CD4-positive, alpha-beta T cell (primary cell): Measurements from ENCODE around the gene CPSF4. TPM values are rescaled to one million over a fixed set of nuclear protein-coding genes. Genes with fewer than 3 reads are reported as not detected.
A peak's percentile ranks its signal among the peaks of the same experiment; 100 is the strongest.

Source experiments
- ATAC-seq: fragments of 200-7000 bp; cut with Tn5 transposase; one replicate; pipeline ENCODE4 v1.10.0; 2022; ENCODE audit warnings: mild to moderate bottlenecking; ENCODE audit not compliant: poor library complexity
- CTCF ChIA-PET: fragments of 350-600 bp; sonication (Branson Sonifier 250); formaldehyde crosslinking; loops from one replicate; lab custom pipeline; 2021; ENCODE audit warnings: antibody characterized with exemption, inconsistent platforms; lab: Charles Lee
- POLR2A ChIA-PET: fragments of 350-600 bp; sonication (Branson Sonifier 250); formaldehyde crosslinking; loops from one replicate; lab custom pipeline; 2021; ENCODE audit warnings: antibody characterized with exemption, inconsistent platforms; lab: Charles Lee
- DNase-seq, 14 experiments: peaks; one replicate each; pipeline ENCODE4 v3.0.0-alpha.2; 2013 to 2020; ENCODE audit warnings: mixed read lengths in 2 of 14
- H3K27ac ChIP-seq, 2 donors: one replicate each; pipeline versions ENCODE4 v1.5.1 to v1.7.0; 2013; ENCODE audit warnings: low read length in 2 of 2, low read depth in 1 of 2, mild to moderate bottlenecking in 1 of 2
- H3K27me3 ChIP-seq, 2 experiments: 1 replicate in 1 of 2; 2 replicates in 1 of 2; pipeline versions ENCODE4 v1.6.1 to v1.7.0; 2013; ENCODE audit warnings: low read length in 2 of 2, control low read depth in 1 of 2, mild to moderate bottlenecking in 1 of 2, moderate library complexity in 1 of 2; ENCODE audit not compliant: insufficient read depth in 2 of 2, control insufficient read depth in 1 of 2
- H3K36me3 ChIP-seq: one replicate; pipeline ENCODE4 v1.6.1; 2013; ENCODE audit warnings: low read length, control low read depth; ENCODE audit not compliant: insufficient read depth
- H3K4me1 ChIP-seq: one replicate; pipeline ENCODE4 v1.6.1; 2013; ENCODE audit warnings: low read length, control low read depth; ENCODE audit not compliant: insufficient read depth
- H3K4me3 ChIP-seq: one replicate; pipeline ENCODE4 v1.5.1; 2013; ENCODE audit warnings: mild to moderate bottlenecking, low read length, moderate library complexity
- H3K9me3 ChIP-seq, 2 experiments: 1 replicate in 1 of 2; 2 replicates in 1 of 2; pipeline versions ENCODE4 v1.6.1 to v1.7.0; 2013; ENCODE audit warnings: low read length in 2 of 2, mild to moderate bottlenecking in 2 of 2, control low read depth in 1 of 2, moderate library complexity in 1 of 2; ENCODE audit not compliant: control insufficient read depth in 1 of 2, insufficient read depth in 1 of 2
- H3K27ac Mint-ChIP-seq: one replicate; pipeline ENCODE4 v1.8.0; 2020; ENCODE audit warnings: mixed read lengths
- H3K27me3 Mint-ChIP-seq: one replicate; pipeline ENCODE4 v1.8.0; 2021; ENCODE audit warnings: mixed read lengths
- H3K36me3 Mint-ChIP-seq: one replicate; pipeline ENCODE4 v1.8.0; 2021; ENCODE audit warnings: low read depth, mixed read lengths
- H3K4me1 Mint-ChIP-seq: one replicate; pipeline ENCODE4 v1.8.0; 2021; ENCODE audit warnings: low read depth, mixed read lengths
- H3K4me3 Mint-ChIP-seq: one replicate; pipeline ENCODE4 v1.8.0; 2020; ENCODE audit warnings: mild to moderate bottlenecking, mixed read lengths
- H3K9me3 Mint-ChIP-seq: one replicate; pipeline ENCODE4 v1.8.0; 2020; ENCODE audit warnings: mixed read lengths
- intact Hi-C, 2 experiments: fragments of 100-400 bp; cut with DNase I in 1 of 2; cut with micrococcal nuclease in 1 of 2; formaldehyde crosslinking; loops; one replicate each; pipeline versions ENCODE4 v1.15.1 to v1.9.0; 2023 to 2025; cut with DNase I, micrococcal nuclease
- total RNA-seq, 174 experiments: library from RNA in 2 of 174; stranded (reverse) in 2 of 174; gene quantifications; one replicate each; pipeline ENCODE4 v1.2.3 and lab custom pipeline; 2021 to 2026
- TF ChIP-seq, protein P1 (sequence below): fragments of 200-600 bp; IDR thresholded peaks from one replicate; pipeline ENCODE4 v1.8.0; 2022; ENCODE audit warnings: antibody characterized with exemption, mild to moderate bottlenecking

Gene CPSF4
- total RNA-seq, 2 experiments from 2014 or later, result 28.1 to 31.7 TPM

- Mint-ChIP-seq H3K4me3 (no peak overlapping the region), H3K9me3 (no peaks in the 10 kb centered on the region), H3K27ac (no peak overlapping the region), H3K4me1 (peaks cover 25% of the 10 kb centered on the region), H3K27me3 (no peaks in the 10 kb centered on the region), H3K36me3 (peaks cover 71% of the 10 kb centered on the region)
- ATAC-seq, result no peak
- ChIA-PET POLR2A (interaction anchor here (0.8 kb wide), 1 partner anchor 15 kb away, joined by 3 read pairs; no protein-coding TSS in a partner anchor), CTCF (no interaction called here)
- no peaks in the 10 kb centered on the region for H3K9me3 ChIP-seq
- no peak overlapping the region for H3K27ac ChIP-seq
- H3K4me3 ChIP-seq, result no peak overlapping the region
- H3K36me3 ChIP-seq, result peaks cover 69% of the 10 kb centered on the region
- DNase-seq, result no peak
- peaks cover 17% of the 10 kb centered on the region for H3K4me1 ChIP-seq
- intact Hi-C loops, result no loop called here
- H3K27me3 ChIP-seq, result no peaks in the 10 kb centered on the region
- TF ChIP-seq, protein P1, sequence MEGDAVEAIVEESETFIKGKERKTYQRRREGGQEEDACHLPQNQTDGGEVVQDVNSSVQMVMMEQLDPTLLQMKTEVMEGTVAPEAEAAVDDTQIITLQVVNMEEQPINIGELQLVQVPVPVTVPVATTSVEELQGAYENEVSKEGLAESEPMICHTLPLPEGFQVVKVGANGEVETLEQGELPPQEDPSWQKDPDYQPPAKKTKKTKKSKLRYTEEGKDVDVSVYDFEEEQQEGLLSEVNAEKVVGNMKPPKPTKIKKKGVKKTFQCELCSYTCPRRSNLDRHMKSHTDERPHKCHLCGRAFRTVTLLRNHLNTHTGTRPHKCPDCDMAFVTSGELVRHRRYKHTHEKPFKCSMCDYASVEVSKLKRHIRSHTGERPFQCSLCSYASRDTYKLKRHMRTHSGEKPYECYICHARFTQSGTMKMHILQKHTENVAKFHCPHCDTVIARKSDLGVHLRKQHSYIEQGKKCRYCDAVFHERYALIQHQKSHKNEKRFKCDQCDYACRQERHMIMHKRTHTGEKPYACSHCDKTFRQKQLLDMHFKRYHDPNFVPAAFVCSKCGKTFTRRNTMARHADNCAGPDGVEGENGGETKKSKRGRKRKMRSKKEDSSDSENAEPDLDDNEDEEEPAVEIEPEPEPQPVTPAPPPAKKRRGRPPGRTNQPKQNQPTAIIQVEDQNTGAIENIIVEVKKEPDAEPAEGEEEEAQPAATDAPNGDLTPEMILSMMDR, result no peak
Measured at GRCh38 chr7:99457050-99457649, 18.4 kb downstream of the CPSF4 start.

- TF ChIP-seq, protein P1, result no peak
- no peak overlapping the region for H3K4me3 ChIP-seq
- POLR2A ChIA-PET, result interaction anchor here (0.8 kb wide), 1 partner anchor 14 kb away, joined by 3 read pairs; no protein-coding TSS in a partner anchor
- peaks cover 66% of the 10 kb centered on the region for H3K36me3 Mint-ChIP-seq
- peaks cover 65% of the 10 kb centered on the region for H3K36me3 ChIP-seq
- intact Hi-C loops, result no loop called here
- no peak overlapping the region for H3K27ac ChIP-seq
- H3K4me3 Mint-ChIP-seq, result no peak overlapping the region
- H3K4me1 ChIP-seq, result peaks cover 21% of the 10 kb centered on the region
- H3K4me1 Mint-ChIP-seq, result peaks cover 27% of the 10 kb centered on the region
- no peak for DNase-seq
- H3K27me3 Mint-ChIP-seq, result no peaks in the 10 kb centered on the region
- CTCF ChIA-PET, result no interaction called here
- no peaks in the 10 kb centered on the region for H3K27me3 ChIP-seq
- H3K9me3 Mint-ChIP-seq, result no peaks in the 10 kb centered on the region
- ATAC-seq, result no peak
- no peak overlapping the region for H3K27ac Mint-ChIP-seq
- H3K9me3 ChIP-seq, result no peaks in the 10 kb centered on the region
Measured at GRCh38 chr7:99457650-99458493, 19.1 kb downstream of the CPSF4 start.

DNA sequence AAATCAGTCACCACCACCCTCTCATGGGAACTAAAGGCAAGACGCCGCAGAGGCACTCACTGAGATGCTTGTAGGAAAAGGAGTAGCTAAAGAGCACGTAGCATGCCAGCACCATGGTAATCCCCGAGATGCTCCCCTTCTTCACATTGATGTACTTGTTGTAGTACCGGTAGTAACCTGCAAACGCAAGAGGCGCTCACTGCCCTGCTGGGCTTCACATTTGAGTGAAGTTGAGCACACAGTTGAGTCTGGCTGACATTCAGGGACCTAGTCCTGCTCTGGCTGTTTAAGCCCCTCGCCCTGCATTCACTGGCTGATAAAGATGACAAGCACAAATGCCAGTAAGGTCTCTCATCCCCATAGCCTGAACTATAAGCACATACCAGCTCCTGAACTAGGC is 20.3 kb downstream of the CPSF4 start:
- ChIA-PET POLR2A (no interaction called here), CTCF (no interaction called here)
- Mint-ChIP-seq H3K4me3 (no peak overlapping the region), H3K27ac (peak overlapping the region; percentile 53), H3K4me1 (peaks cover 35% of the 10 kb centered on the region), H3K36me3 (peaks cover 64% of the 10 kb centered on the region), H3K27me3 (no peaks in the 10 kb centered on the region), H3K9me3 (no peaks in the 10 kb centered on the region)
- Histone ChIP-seq H3K4me1 (peaks cover 32% of the 10 kb centered on the region), H3K9me3 (no peaks in the 10 kb centered on the region), H3K27me3 (no peaks in the 10 kb centered on the region), H3K4me3 (no peak overlapping the region), H3K36me3 (peaks cover 64% of the 10 kb centered on the region), H3K27ac (no peak overlapping the region)
- TF ChIP-seq, protein P1, result peak; percentile 11
- intact Hi-C loops, result no loop called here
- ATAC-seq (peak; percentile 63), DNase-seq (peak in 4 of 14 experiments; percentile 10 to 57 (median 32))
